Astrocyte of the spinal cord (primary cell): Measurements from ENCODE around the gene SLC10A4.
A peak's percentile ranks its signal among the peaks of the same experiment; 100 is the strongest.
"Not testable (repeated sequence)": the region's sequence is repeated elsewhere in the genome, so short reads cannot be mapped to it uniquely, and the experiment has no call there.

Experiments used
- DNase-seq: peaks from one replicate; pipeline ENCODE4 v3.0.0; 2011; ENCODE audit warnings: low read depth, low spot score
- H3K4me3 ChIP-seq: 2 replicates; pipeline ENCODE4 v1.5.1; 2011; ENCODE audit warnings: low read depth, mild to moderate bottlenecking, low read length, moderate library complexity
- in situ Hi-C: cut with HindIII; loops from 2 replicates; pipeline ENCODE4 v1.10.0; 2017; ENCODE audit warnings: low sequenced_read_pairs
- TF ChIP-seq, protein P1 (sequence below): IDR thresholded peaks from 2 replicates; pipeline ENCODE4 v1.5.1; 2012; ENCODE audit warnings: low read depth, mild to moderate bottlenecking, low read length, inconsistent platforms

The SLC10A4 gene

GRCh38 chr4:48483006-48483776, at the start of gene SLC10A4:
SLC10A4 (plus strand) TSS chr4:48483343; CDS start chr4:48483562, 219 bp downstream.
- TF ChIP-seq, protein P1, sequence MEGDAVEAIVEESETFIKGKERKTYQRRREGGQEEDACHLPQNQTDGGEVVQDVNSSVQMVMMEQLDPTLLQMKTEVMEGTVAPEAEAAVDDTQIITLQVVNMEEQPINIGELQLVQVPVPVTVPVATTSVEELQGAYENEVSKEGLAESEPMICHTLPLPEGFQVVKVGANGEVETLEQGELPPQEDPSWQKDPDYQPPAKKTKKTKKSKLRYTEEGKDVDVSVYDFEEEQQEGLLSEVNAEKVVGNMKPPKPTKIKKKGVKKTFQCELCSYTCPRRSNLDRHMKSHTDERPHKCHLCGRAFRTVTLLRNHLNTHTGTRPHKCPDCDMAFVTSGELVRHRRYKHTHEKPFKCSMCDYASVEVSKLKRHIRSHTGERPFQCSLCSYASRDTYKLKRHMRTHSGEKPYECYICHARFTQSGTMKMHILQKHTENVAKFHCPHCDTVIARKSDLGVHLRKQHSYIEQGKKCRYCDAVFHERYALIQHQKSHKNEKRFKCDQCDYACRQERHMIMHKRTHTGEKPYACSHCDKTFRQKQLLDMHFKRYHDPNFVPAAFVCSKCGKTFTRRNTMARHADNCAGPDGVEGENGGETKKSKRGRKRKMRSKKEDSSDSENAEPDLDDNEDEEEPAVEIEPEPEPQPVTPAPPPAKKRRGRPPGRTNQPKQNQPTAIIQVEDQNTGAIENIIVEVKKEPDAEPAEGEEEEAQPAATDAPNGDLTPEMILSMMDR = no peak
- no peak for DNase-seq
- in situ Hi-C loops = no loop called here
- peak within 1 kb of the TSS; percentile 20 for H3K4me3 ChIP-seq

DNA sequence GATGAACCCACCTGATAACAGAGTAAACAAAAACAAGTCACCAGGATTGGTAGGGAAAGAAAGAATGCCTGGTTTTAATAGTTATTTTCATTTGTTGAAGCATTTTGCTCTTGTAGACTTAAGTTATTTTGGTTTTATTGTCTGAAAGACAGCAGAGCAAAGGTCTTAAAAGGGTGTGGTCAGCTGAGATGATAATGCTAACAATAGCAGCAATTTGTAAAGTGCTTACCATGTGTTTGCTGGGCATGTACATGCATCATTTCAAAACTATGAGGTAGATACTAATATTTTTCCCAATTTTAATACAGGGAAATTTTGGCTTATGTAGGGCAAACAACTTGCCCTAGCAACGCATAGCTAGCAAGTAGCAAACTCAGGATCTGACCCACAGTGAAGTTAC, 46.8 kb upstream of the SLC10A4 start:
- DNase-seq = no peak
- TF ChIP-seq, protein P1 = no peak
- H3K4me3 ChIP-seq = no peak overlapping the region
- in situ Hi-C loops = no loop called here

GRCh38 chr4:48439988-48440387, 43.2 kb upstream of the SLC10A4 start:
- no peak overlapping the region for H3K4me3 ChIP-seq
- in situ Hi-C loops = no loop called here
- no peak for DNase-seq
- TF ChIP-seq, protein P1 = no peak

- DNase-seq, H3K4me3 ChIP-seq, in situ Hi-C loops: not testable (repeated sequence)
Observed at GRCh38 chr4:48440914-48441313, 42.2 kb upstream of the SLC10A4 start.

- peak; percentile 19 for DNase-seq
- H3K4me3 ChIP-seq = no peak overlapping the region
- TF ChIP-seq, protein P1 = peak; percentile 48
- in situ Hi-C loops = no loop called here
Observed at GRCh38 chr4:48445704-48446103, 37.4 kb upstream of the SLC10A4 start.

GRCh38 chr4:48446642-48447041, 36.5 kb upstream of the SLC10A4 start:
- DNase-seq = no peak
- no peak overlapping the region for H3K4me3 ChIP-seq
- in situ Hi-C loops = no loop called here
- TF ChIP-seq, protein P1 = no peak

DNA sequence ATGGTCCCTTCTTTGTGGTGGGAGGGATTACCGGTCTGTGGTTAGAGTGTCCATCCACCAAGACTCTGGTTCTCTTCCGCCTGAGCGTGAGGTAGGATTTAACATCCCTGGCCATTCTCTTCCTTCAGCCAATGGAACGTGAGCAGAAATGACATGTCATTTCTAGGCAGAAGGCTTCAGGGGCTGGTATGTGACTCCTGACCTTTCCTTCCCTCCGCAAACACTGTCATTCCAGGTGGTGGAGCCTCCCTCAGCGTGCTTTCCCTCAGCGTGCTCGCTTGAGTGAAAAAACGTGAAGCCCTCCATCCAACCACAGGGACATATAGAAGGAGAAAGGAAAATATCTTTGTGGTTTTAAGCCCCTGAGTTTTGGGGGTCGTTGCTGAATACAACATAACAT, 34.0 kb upstream of the SLC10A4 start:
- in situ Hi-C loops = no loop called here
- H3K4me3 ChIP-seq = no peak overlapping the region
- TF ChIP-seq, protein P1 = no peak
- no peak for DNase-seq
